GM06990 (cell line): ENCODE results near the gene TRPM3.

Experiments
- DNase-seq: peaks from one replicate; pipeline ENCODE4 v3.0.0-alpha.2; 2011; ENCODE audit not compliant: insufficient read length; ENCODE audit errors: extremely low read depth
- H3K27me3 ChIP-seq: replicated peaks from 2 replicates; pipeline ENCODE4 v1.6.0; 2011; ENCODE audit warnings: low read length; ENCODE audit not compliant: control insufficient read depth, insufficient read depth
- H3K36me3 ChIP-seq: 2 replicates; pipeline ENCODE4 v1.5.1; 2011; ENCODE audit warnings: low read length; ENCODE audit not compliant: control insufficient read depth, insufficient read depth
- H3K4me3 ChIP-seq: replicated peaks from 2 replicates; pipeline ENCODE4 v1.5.1; 2011; ENCODE audit warnings: low read depth, mild to moderate bottlenecking, control low read depth, low read length
- CTCF ChIP-seq: IDR thresholded peaks from 2 replicates; pipeline ENCODE4 v1.5.1; 2011; ENCODE audit warnings: low read length, control low read depth, mild to moderate bottlenecking, inconsistent platforms; ENCODE audit not compliant: insufficient read depth, poor library complexity, severe bottlenecking

TRPM3 gene

GRCh38 chr9:70485273-70485858, 636.1 kb downstream of the TRPM3 start:
- DNase-seq: no peak
- Histone ChIP-seq H3K27me3 (no peaks in the 10 kb centered on the region), H3K36me3 (no peaks in the 10 kb centered on the region), H3K4me3 (no peak overlapping the region)
- TF ChIP-seq CTCF: no peak

- no peak overlapping the region for H3K4me3 ChIP-seq
- no peaks in the 10 kb centered on the region for H3K27me3 ChIP-seq
- no peak for DNase-seq
- TF ChIP-seq CTCF: peak; percentile 62
- no peaks in the 10 kb centered on the region for H3K36me3 ChIP-seq
Observed at GRCh38 chr9:70484232-70485130, 636.9 kb downstream of the TRPM3 start.

GRCh38 chr9:70481471-70481870, 640.0 kb downstream of the TRPM3 start:
- Histone ChIP-seq H3K27me3 (no peaks in the 10 kb centered on the region; the same call in 1 of the 2 replicates), H3K4me3 (no peak overlapping the region), H3K36me3 (no peaks in the 10 kb centered on the region)
- TF ChIP-seq CTCF: no peak
- no peak for DNase-seq

- Histone ChIP-seq H3K27me3 (no peaks in the 10 kb centered on the region; the same call in 1 of the 2 replicates), H3K4me3 (no peak overlapping the region), H3K36me3 (no peaks in the 10 kb centered on the region)
- DNase-seq: no peak
- TF ChIP-seq CTCF: no peak
Observed at GRCh38 chr9:70480405-70480980, 640.9 kb downstream of the TRPM3 start.

- TF ChIP-seq CTCF: no peak
- no peak overlapping the region for H3K4me3 ChIP-seq
- DNase-seq: no peak
Observed at GRCh38 chr9:70479880-70480291, 641.5 kb downstream of the TRPM3 start.

More at GRCh38 chr9:70479880-70480291, 641.5 kb downstream of the TRPM3 start:
- no peaks in the 10 kb centered on the region; the same call in 1 of the 2 replicates for H3K27me3 ChIP-seq
- no peaks in the 10 kb centered on the region for H3K36me3 ChIP-seq
